CD1c-positive myeloid dendritic cell (primary cell): ENCODE measurements around the gene ADAM12.
"Not testable (repeated sequence)": the region's sequence is repeated elsewhere in the genome, so short reads cannot be mapped to it uniquely, and the experiment has no call there.

Experiments used
- DNase-seq: peaks from one replicate; pipeline ENCODE4 v3.0.0-alpha.2; 2016; ENCODE audit errors: extremely low spot score

The ADAM12 gene

DNA sequence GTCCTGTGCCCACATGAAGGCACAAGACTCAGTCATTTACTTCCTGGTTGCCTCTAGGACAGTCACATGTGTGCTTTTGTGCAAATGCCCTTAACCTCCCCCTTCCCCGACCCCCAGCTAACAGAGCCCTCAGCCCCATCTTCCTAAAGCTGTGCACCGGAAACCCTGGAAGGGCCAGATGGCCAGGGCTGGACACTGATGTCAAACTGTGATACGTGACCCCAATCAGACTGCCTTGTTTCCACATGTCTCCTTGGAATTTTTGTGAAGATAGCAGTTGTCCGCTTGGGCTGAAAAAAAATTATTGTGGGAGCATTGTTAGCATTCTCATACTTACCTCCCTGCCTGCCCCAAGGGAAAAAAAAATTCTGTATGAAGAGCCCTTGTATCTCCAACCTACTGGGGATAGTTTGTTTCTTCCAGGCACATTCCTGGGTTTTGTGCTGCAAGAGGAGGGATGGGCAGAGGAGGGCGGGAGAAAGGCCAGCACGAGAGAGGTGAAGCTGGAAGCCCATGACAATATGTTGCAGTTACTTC lies 17.0 kb upstream of the ADAM12 start:
- DNase-seq, result no peak

DNA sequence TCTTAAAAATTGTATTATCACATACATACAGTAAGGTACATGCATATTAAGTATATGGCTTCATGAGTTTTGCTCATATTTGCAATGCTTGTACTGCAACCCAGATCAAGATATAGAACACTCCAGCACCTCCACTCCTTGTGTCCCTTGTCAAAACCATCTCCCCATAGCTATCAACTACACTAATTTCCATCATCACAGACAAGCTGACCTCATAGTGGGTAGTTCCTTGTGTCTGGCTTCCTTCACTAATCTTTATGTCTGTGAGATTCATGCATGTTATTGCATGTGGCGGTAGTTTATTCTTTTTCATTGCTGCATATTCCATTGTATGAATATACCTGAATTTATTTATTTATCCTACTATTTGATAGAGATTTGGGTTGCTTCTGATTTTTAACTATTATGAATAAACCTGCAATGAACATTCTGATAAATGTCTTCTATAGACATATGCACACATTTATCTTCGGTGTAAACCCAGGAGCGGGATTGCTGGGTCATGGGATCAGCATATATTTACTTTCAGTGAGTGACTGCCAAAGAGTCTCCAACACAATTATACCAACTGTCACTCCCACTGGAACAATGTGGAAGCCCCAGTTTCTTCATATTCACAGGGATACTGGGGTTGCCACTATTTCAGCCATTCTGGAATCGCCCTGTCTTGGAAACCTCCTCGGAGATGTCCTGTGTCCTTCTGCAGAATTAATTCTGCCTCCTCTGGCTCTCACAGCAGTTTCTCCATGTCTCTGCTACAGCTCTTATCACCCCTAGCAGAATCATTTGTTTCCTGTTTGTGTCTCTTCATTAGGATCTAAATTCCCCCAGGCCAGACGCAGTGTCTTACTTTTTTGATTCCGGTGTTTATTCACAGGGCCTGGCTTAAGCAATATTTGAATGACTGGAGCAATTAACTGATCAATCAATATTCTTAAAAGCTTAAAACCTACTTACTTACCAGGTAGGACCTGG lies 14.7 kb upstream of the ADAM12 start:
- DNase-seq, result no peak

DNA sequence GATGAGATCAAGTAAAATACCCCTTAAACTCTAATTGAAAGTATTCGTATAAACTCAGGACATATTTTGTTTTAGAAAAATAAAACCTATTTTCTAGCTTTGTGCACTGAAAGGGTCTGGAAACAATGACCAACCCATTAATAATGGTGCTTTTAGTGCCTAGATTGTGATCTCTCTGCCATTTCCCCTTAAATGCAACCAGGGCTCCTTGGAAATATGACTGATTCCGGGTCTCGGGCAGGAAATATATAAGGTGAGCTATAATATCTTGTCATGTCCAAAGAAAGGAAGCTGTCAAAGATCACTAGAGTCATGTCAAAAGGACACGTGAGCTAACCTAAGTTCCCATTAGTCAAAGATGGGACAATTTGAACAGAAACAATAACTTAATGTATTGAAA lies 12.4 kb upstream of the ADAM12 start:
- no peak for DNase-seq

DNA sequence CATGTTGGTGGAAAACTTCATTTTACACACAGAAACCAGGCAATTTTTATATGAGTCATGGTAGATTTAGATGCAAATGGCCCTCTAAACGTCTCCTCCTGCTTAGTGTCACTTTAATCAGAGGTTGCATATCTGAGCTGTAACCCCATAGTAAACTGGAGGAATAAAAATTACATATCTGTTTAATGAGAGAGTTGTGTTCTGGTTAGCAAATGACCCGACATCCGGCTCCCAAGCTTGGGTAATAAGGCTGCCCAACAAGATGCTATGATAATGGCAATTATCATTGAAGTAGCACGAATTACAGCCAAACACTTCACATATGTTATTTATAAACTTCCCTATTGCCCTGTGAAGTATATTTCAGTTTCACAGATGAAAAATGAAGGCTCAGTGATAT lies 10.6 kb upstream of the ADAM12 start:
- no peak for DNase-seq

DNA sequence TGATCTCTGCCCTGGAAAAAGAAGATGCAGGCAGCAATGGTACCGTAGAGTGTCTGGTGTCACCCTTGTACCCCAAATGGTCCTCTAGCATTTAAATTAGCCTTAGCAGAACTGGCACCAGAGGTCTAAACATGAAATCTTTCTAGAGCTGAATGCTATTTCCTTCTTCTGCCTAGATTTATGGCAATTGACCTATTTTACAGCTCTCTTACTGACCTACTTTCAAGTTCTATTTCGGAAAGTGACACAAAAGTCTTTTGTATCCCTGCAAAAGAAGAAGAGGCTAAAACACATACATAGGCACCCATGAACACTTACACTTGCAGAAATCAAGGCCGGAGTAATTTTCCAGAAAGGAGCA lies 10.1 kb upstream of the ADAM12 start:
- no peak for DNase-seq

DNA sequence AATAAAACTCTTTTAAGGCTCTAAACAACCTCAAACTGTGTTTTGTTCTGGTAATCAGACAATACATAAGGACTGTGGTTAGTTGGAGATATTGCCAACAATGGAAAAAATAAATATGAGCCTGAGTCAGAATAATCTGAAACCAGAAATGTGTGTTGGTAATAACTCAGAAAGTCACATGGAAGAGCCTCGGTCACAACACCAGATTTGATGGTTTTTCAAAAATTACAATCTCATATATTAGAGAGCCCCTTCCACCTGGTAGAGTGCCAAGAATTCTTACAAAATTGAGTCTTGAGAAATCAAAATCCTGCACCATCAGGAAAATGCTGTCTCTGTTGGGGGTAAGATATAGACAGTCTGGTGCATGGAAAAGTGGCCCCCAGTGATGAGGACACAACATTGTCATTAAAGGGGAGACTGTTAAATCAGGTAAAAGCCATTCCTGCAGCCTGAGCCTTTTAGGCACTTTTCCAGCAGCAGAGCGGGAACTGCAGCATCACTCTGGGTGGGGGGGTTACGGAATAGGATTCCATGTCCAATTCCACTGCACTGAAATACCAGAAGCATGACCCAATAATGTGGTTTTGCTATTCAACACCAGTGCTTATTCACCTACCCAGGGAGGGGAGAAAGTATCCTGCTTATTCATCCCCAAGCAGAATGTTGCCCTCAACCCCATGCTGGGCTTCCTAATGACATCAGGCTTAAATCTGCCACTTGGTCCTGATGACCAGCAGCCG lies 9.5 kb upstream of the ADAM12 start:
- DNase-seq, result no peak

DNA sequence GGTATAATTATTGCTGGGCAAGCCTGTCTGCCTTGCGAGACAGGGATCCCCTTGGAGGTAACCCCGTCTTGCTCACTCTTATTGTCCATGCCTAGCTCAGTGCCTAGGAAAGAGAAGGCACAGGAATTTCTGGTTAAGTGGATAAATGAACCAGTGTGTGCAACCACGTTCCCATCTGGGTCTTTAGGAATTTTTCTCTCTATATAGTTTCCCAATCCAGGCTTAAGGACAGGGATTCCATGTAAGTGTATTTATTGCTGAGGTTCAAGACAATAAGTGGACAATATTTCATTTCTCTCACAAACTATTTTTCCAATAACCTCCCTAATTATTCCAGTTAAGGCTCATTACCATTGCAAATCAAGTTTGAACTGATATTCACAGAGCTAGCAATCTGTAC lies 8.9 kb upstream of the ADAM12 start:
- DNase-seq, result no peak

DNA sequence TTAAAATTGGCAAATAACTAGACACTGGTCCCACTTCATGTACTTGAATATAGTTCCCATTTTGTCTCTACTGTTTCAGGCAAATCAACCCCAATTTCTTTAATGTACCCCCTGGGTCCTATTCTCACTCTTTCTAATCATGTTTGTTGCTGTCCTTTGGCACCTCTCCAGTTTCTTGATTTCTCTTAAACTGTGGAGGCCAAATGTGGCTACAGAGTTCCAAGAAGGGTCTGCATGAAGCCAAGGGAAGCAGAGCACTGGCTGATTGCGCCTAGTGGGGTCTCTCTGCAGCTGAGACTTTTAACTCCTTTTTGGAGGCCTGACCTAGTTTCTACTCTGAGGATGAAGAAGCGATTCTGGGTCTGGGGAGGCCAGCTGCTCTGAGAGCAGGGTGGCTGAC lies 6.7 kb upstream of the ADAM12 start:
- DNase-seq, result no peak

DNA sequence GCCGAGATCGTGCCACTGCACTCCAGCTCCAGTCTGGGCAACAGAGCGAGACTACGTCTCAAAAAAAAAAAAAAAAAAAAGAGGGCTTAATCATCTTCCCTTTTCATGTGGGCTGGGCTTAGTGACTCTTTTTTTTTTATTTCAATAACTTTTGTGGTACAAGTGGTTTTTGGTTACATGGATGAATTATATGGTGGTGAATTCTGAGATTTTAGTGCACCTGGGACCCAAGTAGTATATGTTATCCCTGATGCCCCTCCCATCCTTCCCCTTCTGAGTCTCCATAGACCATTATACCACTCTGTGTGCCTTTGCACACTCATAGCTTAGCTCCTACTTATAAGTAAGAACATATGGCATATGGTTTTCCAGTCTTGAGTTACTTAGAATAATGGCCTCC lies 4.8 kb upstream of the ADAM12 start:
- no peak for DNase-seq

DNA sequence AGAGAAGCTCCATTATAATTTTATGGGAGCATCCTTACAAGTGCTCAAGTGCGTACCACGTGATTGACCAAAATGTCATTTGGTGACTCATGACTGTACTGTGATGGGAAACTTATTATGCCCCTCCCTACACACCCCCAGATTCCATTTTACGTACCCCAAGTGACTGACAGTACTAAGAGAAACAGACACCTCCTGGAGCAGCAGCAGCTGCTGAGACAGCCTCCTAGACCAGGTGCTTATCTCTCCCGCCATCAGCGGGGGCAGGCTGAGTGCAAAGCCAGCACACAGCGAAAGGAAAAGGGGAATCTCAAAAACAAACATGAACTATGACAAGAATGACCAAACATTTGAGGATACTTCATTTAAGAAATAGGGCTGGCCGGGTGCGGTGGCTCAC lies 4.2 kb upstream of the ADAM12 start:
- DNase-seq, result no peak

DNA sequence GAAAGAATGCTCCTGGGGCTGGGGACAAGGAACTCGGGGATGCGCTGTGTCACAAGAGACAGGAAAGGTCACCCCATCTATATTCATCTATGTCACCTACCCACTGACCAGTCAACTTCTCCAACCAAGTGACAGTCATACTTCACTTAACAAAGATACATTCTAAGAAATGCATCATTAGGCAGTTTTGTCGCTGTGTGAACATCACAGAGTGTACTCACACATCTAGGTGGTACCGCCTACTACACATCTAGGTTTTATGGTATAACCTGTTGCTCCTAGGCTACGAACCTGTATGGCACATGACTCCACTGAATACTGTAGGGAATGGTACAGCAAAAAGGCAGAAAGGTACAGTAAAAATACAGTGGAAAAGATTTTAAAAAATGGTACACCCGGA lies 3.8 kb upstream of the ADAM12 start:
- no peak for DNase-seq

DNA sequence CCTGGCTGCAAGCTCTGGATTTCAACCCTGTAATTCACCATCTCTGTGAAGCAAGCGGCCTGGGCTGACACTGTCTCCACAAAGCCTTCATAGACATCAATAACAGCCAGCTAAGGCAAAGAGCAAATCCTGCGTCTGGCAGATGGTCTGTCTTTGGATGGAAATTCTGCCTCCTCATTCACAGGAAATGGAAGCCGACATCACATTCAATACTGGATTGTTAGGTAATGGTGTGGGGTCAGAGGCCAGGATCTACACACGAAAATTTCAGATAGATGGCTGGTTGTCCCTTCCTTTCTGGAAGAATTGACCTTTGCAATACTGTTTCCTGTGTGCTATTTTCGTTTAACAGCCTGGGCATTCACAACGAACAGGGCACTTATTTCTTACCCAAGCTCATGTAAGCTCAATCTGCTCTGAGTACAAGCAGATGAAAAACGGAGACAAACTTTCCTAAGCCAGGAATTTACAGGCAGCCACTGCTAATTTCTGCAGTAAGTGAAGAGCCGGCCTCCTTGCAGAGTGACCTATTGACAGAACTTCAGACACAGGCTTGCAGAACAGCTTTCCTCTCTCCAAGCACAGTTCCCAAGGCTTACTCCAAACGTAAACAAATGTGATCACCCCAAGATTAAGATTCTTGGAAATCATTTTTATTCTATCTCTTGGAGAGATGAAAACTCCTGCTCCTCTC lies 3.1 kb upstream of the ADAM12 start:
- no peak for DNase-seq

DNA sequence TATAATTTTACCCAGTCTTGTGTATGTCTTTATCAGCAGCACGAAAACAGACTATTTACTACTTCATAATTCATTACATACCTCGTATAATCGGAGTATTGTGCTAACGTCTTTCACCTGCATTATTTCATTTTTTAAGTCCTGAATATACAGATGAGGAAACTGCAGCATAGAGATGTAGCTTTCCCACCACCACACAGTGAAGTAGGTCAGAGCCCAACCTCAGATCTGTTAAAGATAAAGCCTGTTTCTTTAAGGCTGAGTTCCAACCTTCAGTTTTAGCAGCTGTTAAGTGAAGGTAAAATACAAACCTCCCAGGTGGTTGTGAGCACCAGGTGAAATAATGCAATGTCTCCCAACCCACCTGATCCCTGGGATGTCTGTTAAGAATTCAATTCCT lies 2.0 kb upstream of the ADAM12 start:
- no peak for DNase-seq

DNA sequence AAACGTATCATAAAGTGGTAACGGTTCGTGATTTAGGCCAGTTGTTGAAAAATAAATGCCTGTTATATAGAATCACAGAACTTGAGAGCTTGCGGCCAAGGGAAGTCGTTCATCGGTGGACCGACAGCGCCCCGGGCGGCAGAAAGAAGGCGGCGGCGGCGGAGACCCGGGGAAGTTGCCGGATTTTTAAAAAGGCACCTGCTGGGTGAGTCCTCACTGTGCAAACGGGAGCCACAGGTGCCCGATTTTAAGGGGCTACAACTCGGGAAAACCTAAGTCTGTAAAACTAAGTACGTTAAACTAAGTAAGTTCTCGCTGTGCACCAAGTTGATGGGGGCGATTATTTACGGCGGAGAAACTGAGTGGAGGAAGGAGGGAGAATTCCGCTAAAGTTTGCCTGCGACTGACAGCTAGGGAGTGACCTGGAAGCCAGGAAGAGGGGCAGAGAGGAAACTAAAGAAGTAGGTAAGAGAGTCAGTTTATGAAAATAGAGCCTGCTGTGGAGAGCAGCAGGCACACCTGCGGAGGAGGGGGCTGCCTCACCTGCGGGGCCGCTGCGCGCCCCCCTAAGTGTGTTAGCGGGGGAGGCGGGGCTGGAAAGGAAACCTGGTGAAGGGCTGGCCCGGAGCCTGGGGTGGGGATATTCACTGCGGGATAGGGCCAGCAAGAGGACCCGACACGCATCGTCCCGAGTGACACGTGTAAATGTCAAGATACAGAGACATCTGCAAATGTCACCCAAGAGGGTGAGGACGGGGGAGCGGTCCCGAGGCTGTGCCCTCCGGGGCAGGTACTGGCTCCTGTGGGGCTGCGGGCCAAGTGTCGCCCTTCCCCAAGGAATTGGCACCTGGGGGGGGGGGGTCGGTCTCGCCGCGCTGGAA lies 996 bp downstream of the ADAM12 start:
- peak; percentile 51 for DNase-seq

DNA sequence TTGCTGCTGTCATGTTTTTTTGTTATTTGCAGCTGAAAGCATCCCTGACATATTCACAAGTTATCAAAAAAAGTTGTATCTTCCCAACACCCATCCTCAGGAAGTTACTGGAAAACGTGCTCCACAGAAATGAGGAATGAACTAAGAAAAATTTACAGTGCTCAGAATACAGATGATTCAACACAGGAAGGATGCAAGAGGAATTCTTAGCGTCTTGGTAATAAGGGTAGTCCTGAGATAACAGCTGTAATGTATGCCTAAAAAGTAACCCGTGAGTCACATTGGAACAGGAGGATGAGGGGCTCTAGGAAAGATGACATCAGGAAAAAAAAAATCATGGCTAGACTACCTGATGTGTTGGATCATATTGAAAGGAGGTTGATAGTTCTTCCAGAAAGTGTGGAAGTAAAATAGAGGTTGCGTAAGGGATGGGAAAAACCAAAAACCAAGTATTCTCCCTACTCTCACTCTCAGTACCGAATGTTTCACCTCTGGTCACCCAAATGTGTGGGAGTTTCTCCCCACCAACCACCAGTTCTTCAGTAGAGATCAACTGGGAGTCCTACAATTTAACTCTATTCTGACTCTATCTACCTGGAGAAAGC lies 3.9 kb downstream of the ADAM12 start:
- no peak for DNase-seq

DNA sequence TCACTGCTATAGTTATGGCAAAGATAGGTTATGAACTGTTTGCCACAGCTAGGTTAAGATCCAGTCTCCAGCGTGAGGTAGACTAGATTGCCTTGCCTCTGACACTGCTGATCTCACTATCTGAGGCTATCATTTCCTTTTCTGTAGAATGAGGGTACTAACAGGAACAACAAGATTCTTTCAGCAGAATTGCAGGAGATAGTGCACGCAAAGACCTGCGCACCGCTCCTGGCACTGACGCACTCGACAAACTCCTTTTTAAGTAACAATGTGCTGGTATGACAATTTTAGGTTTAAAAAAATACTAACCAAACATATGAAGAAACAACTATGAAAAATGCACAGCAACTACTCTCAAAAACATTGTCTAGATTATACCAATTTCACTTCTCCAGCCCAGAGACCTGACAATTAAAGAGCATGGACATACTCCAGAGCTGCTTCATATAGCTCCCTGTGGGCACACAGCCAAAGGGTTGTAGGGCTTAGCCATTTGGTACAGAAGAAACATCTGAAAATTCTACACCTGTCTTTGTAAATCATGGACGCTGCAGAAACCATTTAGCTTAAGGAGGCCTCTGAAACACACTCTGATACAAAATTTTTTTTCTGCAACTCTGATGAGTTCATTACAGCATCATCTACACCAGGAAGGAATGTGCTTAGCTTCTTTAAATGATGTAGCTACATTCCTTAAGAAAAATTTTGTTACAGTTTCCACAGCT lies 7.8 kb downstream of the ADAM12 start:
- no peak for DNase-seq

DNA sequence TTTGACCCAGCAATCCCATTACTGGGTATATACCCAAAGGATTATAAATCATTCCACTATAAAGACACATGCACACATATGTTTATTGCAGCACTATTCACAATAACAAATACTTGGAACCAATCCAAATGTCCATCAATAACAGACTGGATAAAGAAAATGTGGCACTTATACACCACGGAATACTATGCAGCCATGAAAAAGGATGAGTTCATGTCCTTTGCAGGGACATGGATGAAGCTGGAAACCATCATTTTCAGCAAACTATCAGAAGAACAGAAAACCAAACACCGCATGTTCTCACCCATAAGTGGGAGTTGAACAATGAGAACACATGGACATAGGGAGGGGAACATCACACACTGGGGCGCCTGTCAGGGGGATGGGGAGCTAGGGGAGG lies 9.1 kb downstream of the ADAM12 start:
- DNase-seq, result not testable (repeated sequence)

DNA sequence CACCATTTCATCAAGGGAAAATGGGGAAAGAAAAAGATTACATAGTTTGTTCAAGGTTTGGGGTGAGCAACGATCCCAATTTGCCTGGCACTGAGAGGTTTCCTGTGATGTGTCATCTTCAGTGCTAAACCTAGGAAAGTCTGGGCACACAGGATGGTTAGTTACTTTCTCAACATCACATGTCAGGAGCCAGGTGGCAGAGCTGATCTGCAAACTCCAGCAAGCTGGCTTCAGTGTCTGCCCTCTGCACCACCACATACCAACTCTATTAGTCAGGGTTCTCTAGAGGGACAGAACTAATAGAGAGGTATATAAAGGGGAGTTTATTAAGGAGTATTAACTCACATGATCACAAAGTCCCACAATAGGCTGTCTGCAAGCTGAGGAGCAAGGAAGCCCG lies 11.3 kb downstream of the ADAM12 start:
- no peak for DNase-seq

DNA sequence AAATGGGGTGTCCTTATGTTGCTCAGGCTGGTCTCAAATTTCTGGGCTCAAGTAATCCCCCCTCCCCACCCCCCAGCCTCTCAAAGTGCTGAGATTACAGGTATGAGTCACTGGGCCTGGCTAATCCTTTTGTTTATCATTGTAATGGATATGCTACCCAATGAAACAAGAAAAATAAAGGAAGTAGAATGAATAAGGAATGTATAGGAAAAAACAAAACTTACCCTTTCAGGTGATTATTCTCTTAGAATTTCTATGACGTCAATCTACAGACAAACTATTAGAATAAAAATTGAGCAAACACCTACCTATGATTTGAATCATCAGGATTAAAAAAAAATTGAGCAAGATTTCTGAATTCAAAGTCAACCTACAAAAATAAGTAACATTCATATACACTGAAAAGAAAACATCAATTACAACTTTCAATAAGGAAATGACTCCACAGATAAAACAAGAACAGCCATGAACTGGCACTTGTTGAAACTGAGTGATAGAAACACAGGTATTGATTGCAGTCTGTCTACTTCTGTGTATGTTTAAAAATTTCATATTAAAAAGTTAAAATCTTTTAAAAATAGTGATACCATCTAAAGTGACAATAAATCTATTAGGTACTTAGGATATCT lies 12.2 kb downstream of the ADAM12 start:
- no peak for DNase-seq

DNA sequence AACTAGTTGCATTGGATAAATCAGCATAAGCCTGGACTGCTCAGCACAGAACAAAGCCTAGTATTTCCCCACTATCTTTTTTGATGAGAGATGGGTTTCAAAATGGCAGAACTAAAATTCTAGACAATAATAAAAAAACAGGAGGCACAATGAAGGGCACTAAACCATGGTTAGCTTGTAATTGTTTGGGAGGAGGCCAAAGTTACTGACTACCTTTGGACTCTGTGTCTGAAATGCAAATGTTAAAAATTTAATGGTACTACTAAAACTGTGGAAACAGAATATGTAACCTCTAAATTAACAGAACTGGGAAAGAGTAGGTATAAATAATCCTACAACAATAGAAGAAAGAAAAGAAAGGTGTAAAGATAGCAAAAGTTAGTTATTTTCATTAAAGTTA lies 13.0 kb downstream of the ADAM12 start:
- DNase-seq, result no peak
